GM18499 (cell line): ENCODE data around the gene MAPKAP1.

Experiments
- ATAC-seq: cut with Tn5 transposase; IDR thresholded peaks from one replicate; pipeline ENCODE4 v1.9.1; 2021; ENCODE audit warnings: moderate number of reproducible peaks; ENCODE audit not compliant: insufficient read depth, unreplicated experiment

Gene MAPKAP1

GRCh38 chr9:125439434-125440272, 267.4 kb downstream of the MAPKAP1 start:
- no peak for ATAC-seq

GRCh38 chr9:125438506-125439433, 268.2 kb downstream of the MAPKAP1 start:
- no peak for ATAC-seq

- ATAC-seq = no peak
These were observed 269.2 kb downstream of the MAPKAP1 start for GRCh38 chr9:125437771-125438221.

- ATAC-seq = no peak
These were observed 270.2 kb downstream of the MAPKAP1 start for GRCh38 chr9:125436613-125437443.

- no peak for ATAC-seq
These were observed 271.0 kb downstream of the MAPKAP1 start for GRCh38 chr9:125435776-125436612.

GRCh38 chr9:125434986-125435775, 271.8 kb downstream of the MAPKAP1 start:
- no peak for ATAC-seq

GRCh38 chr9:125433461-125434011, 273.5 kb downstream of the MAPKAP1 start:
- no peak for ATAC-seq

- no peak for ATAC-seq
These were observed 274.2 kb downstream of the MAPKAP1 start for GRCh38 chr9:125432715-125433385.

- no peak for ATAC-seq
These were observed 275.2 kb downstream of the MAPKAP1 start for GRCh38 chr9:125431741-125432271.

GRCh38 chr9:125431012-125431305, 276.0 kb downstream of the MAPKAP1 start:
- no peak for ATAC-seq

- ATAC-seq = no peak
These were observed 276.6 kb downstream of the MAPKAP1 start for GRCh38 chr9:125430161-125431011.

GRCh38 chr9:125429476-125430160, 277.4 kb downstream of the MAPKAP1 start:
- no peak for ATAC-seq

- ATAC-seq = no peak
These were observed 278.0 kb downstream of the MAPKAP1 start for GRCh38 chr9:125428902-125429467.

GRCh38 chr9:125428060-125428901, 278.7 kb downstream of the MAPKAP1 start:
- no peak for ATAC-seq

- no peak for ATAC-seq
These were observed 279.5 kb downstream of the MAPKAP1 start for GRCh38 chr9:125427556-125427955.
